Stimulated activated CD8-positive, alpha-beta memory T cell treated with anti-CD3 and anti-CD28 coated beads, Interleukin-4, amount 100 ng/mL, for 1 hour (primary cell): Measurements from ENCODE around the gene JHY.
A peak's percentile ranks its signal among the peaks of the same experiment; 100 is the strongest.

Experiments used
- DNase-seq, 2 donors: peaks; one replicate each; pipeline ENCODE4 v3.0.0-alpha.2; 2020; ENCODE audit warnings: low read depth in 2 of 2, low spot score in 1 of 2

JHY gene

GRCh38 chr11:122871302-122871701 lies 11.3 kb upstream of the JHY start:
- DNase-seq = no peak

GRCh38 chr11:122872046-122872445 lies 10.5 kb upstream of the JHY start:
- DNase-seq = no peak

DNA sequence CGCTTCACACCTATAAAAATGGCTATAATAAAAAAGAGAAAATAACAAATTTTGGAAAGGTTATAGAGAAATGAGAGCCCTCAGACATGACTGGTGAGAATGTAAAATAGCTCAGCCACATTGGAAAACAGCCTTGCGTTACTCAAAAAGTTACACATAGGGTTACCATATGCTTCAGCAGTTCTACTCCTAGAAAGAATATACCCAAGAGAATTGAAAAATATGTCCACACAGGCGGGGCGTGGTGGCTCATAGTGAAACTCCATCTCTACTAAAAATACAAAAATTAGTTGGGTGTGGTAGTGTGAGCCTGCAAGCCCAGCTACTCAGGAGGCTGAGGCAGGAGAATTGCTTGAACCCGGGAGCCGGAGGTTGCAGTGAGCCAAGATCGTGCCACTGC lies 7.6 kb upstream of the JHY start:
- DNase-seq = no peak

- no peak for DNase-seq
Measured at GRCh38 chr11:122877732-122878131, 4.8 kb upstream of the JHY start.

- DNase-seq = no peak
Measured at GRCh38 chr11:122879785-122880184, 2.8 kb upstream of the JHY start.

- DNase-seq = peak; percentile 4 to 9
Measured at GRCh38 chr11:122882857-122883645, 492 bp downstream of the JHY start.

DNA sequence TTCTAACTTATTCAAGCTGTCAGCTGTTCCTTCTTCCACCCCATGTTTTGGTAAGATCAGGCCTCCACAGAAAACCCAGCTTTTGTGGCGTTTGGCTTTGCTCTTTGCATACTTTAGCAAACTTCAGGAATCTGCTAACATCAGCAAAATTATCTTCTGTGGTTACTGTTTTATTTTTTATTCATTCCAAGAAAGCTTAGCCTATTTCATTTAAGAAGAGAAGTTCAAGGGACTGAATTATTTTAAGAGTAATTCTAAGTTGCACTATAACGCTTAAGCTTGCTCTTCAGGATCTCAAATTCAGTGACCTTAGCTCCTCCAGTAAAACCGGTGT lies 1.1 kb downstream of the JHY start:
- no peak for DNase-seq

- DNase-seq = no peak
Measured at GRCh38 chr11:122888162-122888561, 5.6 kb downstream of the JHY start.

DNA sequence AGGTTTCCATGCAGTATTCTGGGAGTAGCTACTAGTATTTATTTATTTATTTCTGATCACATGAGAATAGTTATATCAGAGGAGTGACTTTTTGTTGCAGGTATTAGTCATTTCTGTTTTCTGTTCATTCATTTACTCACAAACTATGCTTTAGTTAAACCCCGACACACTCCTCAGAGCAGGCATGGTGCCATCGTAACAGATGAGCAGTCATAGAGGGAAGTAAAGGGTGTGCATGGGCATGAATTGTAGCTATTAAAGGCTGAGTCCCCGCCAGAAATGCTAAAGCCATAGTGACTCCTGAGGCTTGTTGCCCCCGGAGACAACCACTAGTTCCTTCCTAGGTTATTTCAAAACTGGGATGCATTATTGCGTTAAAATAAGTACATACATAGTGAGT lies 10.6 kb downstream of the JHY start:
- no peak for DNase-seq

DNA sequence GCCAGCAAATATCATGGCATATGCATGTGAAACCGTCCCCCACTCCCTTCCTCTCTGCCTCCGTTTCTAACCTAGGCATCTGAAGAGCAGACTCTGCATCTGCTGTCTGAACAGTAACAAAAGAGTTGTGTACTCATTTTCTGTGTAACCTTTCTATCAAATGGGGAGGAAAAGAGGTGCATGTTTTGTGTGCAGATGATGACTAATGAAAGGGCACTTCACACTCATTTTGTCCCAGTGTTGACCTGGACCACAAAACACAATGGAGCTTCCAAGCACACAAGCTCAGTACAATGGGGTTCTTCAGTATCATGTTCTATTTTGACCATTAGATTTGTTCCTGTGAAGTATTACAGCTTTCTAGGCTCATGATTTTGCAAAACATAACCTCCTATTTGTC lies 13.0 kb downstream of the JHY start:
- no peak for DNase-seq

- no peak for DNase-seq
Measured at GRCh38 chr11:122897606-122898210, 15.1 kb downstream of the JHY start.

DNA sequence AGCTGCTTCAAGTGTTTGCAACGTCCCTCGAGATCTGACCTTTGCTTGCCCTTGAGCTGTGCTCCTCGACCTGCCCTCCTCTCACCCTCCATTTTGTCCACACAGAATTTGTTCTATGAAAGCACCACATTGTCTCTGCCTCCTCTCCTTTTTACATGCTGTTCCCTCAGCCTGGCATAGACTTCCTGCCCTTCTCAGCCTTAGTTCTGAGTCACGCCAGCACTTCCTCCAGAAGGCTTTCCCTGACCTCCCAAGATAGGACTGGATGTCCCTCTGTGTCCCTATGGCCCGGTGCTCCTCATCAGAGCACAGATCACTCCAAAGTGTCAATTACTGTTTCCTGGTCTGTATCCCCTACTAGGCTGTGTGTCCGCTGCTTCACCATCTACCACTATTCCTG lies 16.2 kb downstream of the JHY start:
- no peak for DNase-seq

DNA sequence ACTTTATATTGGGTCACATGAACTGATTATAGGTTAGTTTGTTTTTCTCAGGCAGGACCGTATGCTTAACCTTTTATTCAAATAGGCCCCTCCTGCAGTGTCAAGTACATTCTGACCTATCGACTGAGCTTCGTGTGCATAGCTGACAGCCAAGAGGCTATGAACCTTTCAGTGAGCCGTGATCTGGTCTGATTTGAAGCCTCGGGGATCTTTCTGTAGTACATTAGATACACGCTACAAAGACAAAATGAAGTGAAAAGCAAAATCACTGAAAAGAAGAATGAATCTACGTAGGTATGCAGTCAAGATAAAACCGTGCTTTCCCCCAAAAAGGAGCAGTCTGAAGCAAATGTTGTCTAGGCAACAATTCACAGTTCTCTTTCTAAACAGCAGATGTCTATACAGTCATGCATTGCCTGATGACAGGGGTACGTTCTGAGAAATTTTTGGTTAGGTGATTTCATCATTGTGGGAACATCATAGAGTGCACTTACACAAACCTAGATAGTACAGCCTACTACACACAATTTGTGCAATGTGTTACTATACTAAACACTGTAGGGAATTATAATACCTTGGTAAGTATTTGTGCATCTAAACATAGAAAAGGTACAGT lies 18.1 kb downstream of the JHY start:
- DNase-seq = no peak

- DNase-seq = no peak
Measured at GRCh38 chr11:122902951-122903350, 20.4 kb downstream of the JHY start.

DNA sequence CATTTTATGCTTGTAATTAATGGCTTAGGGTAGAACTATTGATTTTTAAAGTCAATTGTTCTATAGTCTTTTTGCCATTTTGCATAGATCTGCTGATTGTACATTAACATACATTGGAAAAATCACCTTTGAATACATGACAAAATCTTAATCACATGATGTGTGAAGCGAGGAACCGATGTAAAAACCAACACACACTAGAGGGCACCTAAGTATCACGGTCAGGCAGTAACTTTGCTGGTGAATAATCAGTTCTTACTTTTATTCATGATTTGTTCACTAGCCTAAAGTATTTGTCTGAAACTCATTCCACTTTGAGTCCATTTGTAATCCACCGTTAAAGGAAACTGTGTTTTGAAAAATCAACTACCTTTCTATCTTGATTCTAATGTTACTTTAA lies 28.2 kb downstream of the JHY start:
- DNase-seq = no peak

DNA sequence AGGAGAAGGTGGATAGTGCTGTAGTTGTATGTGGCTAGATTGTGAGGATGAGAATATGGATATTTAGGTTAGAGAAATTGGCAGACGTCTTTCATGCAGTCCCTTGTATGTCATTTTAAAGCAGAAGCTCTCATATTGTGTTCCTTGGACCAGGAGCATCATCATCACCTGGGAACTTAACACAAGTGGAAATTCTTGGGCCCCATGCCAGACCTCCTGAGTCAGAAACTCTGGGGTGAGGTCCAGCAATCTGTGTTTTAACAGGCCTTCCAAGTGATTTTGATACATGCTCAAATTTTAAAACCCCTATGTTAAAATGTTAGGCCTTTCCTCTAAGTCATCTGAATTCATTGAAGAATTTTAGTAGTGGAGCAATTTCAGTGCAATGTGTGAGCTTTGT lies 34.8 kb downstream of the JHY start:
- no peak for DNase-seq

- DNase-seq = no peak
Measured at GRCh38 chr11:122918734-122919133, 36.2 kb downstream of the JHY start.

DNA sequence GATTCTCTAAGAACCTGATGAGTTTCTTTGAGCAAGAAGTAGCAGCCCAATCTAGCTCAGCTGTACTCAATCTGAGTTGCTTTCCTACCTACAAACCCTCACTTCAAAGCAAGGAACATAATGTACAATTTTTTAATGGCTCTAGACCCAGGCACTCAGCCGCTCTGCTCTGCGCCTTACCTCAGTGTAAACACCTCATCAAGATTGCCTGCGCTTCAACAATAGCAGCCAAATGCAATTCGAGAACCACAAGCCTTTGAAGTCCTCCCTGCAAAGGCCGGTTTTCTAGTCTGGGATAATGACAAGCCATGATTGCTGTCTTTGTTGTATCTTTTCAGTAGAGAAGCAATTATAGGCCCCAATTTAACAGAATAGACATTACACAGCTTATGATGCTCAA lies 38.0 kb downstream of the JHY start:
- DNase-seq = no peak

- DNase-seq = no peak
Measured at GRCh38 chr11:122922893-122923292, 40.3 kb downstream of the JHY start.

DNA sequence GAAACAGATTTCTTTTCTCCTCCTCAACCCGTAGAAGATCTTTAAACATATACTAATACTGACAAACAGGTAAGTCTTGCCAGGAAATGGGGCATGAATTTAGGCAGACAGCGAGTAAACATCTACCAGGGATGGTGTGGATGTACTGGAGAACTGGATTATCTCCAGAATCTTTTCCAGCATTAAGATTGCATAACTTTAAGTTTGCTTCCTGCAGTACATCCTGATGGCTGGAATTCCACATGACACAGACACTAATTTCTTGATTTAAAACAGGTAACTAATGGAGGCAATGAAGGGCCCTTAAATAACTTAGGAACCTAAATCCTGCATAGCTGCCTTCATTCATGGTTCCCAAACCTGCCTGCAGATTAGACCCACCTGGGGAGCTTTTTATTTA lies 40.7 kb downstream of the JHY start:
- no peak for DNase-seq

DNA sequence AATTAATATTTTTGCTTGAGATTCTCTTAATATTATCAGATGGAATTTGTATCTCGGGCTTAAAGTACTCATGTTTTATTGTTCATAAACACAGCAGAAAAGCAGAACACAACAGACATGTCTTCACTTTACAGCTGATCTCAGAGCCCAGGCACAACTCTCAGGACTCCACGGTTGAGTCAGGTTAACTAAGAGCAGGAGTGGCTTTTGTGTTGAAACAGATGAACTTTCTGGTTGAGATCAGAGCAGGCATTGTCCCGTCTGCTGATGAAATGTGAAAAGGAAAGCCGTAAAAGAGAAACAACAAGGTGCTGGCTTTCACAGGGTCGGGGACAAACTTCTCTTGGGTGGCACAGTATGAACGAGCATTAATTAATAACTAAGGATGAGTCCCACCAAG lies 49.0 kb downstream of the JHY start:
- DNase-seq = no peak

GRCh38 chr11:122933416-122933815 lies 50.9 kb downstream of the JHY start:
- DNase-seq = no peak

DNA sequence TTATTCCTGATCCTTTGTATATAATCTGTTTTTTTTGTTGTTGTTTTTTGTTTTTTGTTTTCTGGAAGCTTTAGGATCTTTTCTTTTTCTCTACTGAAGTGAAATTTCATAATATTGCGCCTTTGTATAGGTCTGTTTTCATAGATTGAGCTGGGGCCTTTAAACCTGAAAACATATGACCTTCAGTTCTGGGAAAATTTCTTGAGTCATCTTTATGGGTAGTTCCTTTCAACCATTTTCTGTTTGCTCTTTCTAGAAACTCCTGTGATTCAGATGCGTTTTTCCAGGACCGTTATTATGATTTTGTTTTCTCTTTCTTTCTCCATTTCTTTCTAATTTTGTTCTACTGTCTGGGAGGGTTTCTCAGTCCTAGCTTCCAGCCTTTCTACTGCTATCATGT lies 55.4 kb downstream of the JHY start:
- no peak for DNase-seq
